HPDE6-E6E7 (cell line): ENCODE measurements around the gene TICRR.

ENCODE experiments used
- DNase-seq: peaks from one replicate; pipeline ENCODE4 v3.0.0; 2011; ENCODE audit warnings: missing footprints; ENCODE audit errors: extremely low spot score

Gene TICRR

DNA sequence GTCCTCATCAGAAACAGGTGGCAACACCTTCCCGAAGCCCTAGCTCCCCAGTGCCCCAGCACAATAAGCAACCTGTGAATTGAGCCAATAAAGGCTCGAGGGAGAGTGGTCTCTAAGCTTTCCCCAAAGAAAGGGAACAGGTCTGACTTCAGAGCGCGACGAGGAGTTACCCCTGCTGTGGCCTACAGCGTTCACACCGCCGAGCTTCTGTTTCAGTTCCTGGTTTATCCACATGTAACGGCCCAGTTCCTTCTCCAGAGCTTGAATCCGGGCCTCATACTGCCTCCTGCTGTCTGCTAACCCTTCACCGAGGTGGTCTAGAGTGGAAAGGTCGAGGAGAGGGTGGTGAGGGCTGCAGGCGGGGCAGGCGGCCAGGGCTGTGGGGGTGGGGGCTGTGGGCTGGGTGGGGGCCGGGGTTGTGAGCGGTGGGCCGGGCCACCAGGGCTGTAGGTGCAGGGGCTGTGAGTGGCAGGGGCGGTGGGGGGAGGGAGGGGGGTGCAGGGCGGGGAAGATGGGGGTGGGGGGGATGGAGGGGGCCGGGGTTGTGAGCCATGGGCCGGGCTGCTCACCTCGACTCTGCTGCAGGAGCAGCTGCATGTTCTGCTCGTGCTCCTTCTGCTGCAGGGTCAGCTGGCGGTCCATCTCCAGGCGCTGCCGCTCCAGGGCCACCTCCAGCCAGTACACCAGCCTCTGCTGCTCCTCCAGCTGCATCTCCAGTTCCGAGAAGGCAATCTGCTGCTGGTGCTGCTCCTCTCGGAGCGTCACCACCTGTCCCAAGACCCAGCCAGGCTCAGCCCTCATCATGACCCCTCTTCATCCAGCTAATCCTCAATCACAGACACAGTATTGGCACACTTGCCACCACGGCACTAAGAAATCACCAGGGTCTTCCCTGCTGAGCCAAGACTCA is 53.8 kb downstream of the TICRR start:
- no peak for DNase-seq

- DNase-seq = no peak
Measured at GRCh38 chr15:89629829-89630228, 54.6 kb downstream of the TICRR start.

GRCh38 chr15:89630260-89630659 is 55.0 kb downstream of the TICRR start:
- no peak for DNase-seq

- no peak for DNase-seq
Measured at GRCh38 chr15:89630974-89631901, 56.0 kb downstream of the TICRR start.

GRCh38 chr15:89631902-89632264 is 56.6 kb downstream of the TICRR start:
- no peak for DNase-seq

GRCh38 chr15:89632563-89633430 is 57.5 kb downstream of the TICRR start:
- DNase-seq = no peak

DNA sequence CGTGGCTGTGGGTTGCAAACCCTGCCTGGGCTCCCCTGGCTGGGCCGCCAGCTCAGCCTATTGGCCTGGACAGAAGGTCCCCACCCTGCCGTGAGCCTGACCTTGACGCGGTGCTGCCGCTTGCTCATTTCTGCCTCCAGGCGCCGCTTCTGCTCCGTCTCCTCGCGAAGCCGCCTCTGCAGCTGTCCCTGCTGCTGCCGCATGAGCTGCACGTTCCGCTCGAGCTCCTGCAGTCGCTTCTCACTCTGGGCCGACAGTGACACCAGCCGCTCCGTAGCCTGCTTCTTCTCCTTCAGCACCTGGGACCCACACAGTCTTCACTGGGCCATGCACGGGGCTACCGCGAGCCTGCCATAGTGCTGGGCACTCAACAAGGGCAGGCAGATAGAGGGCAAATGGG is 58.3 kb downstream of the TICRR start:
- no peak for DNase-seq

- DNase-seq = no peak
Measured at GRCh38 chr15:89640245-89640644, 65.0 kb downstream of the TICRR start.

DNA sequence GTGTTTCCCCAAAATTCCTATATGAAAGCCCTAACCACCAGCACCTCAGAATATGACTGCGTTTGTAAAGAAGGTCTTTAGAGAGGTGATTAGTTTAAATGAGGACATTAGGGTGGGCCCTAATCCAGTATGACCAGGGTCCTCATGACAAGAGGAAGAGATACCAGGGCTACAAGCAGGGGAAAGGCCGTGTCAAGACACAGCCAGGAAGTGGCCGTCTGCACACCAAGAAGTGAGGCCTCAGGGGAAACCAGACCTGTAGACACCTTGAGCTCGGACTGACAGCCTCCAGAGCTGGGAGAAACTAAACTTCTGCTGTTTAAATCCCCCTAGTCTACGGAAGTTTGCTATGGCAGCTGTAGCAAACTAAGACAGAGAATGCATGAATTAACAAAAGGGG is 65.8 kb downstream of the TICRR start:
- no peak for DNase-seq

- DNase-seq = no peak
Measured at GRCh38 chr15:89642106-89642505, 66.8 kb downstream of the TICRR start.

DNA sequence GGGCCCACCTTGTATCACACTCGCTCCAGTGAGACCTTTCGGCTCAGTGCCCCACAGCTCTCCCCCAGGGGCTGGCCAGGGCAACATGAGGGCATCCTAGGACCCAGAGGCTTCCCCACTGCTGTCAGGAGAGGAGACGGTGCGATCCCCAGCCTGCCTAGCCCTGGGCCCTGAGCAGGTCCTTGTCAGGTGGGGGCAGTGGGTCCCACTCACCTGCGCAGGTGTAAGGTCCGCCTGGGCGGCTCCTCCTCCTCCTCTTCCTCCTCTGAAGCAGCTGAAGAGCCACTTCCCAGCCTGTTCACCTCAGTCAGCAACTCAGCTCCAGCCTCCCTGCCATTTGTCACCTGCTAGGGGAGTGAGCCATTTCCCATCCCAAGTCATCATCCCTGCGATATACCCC is 70.4 kb downstream of the TICRR start:
- no peak for DNase-seq

DNA sequence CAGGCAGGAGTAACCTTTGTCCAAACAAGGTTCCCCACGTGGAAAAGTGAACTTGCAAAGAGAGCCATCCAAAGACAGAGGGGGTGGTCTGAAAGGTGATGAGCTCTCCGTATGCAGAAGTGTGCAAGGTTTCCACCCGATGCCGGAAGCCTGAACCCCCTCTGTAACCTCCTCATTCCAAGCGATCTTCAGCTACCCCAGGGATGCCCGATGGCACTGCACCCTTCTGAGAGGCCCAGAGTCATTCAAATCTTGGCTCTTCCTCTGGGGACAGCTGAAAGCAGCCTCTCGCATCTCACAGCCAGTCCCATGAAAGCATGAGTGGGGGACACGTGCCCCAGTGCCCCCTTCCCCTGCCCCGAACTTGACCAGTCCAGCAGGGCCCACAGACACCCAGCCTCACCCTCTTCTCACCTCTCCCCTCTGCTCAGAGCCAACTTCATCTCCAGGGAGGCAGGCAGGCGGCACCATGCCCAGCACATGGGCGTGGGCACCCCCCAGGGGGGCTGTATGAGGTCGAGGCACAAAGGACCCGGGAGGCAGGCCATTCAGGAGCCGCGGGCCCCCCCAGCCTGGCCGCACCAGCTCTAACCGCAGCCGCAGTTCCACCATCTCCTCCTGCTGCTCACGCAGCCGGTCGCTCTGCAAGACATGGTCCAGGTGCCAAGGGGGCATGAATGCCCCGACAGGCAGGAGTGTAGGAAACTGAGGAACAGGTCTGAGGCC is 71.3 kb downstream of the TICRR start:
- no peak for DNase-seq

DNA sequence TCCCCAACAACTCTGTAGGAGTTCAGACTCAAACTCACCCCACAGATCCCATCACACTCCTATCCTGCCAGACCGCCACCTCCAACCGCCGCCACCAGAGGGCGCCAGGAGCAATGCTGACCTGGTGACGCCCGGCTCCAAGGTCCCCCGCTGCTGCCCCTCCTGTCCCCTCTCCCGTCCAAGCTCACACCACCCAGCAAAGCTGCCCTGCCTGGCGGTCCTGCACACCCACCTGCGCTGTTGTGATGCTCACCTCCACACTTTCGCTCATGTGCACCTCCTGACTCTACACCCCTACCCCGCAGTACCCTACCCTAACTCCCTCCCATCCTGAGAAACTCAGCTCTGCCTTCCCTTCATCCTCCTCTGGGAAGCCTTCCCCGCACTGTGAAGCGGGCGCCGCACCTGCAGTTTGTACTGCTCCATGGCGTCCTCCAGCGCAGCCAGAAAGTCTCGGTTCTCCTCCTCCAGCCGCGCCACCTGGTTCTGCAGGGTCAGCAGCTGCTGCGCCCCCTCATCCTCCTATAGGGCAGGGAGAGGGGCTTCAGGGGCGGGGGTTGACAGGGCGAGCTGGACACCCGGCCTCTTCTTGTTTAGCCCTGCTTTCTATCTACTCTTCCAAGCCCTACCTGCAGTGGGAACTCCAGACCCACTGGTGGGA is 72.1 kb downstream of the TICRR start:
- peak; percentile 64 for DNase-seq

DNA sequence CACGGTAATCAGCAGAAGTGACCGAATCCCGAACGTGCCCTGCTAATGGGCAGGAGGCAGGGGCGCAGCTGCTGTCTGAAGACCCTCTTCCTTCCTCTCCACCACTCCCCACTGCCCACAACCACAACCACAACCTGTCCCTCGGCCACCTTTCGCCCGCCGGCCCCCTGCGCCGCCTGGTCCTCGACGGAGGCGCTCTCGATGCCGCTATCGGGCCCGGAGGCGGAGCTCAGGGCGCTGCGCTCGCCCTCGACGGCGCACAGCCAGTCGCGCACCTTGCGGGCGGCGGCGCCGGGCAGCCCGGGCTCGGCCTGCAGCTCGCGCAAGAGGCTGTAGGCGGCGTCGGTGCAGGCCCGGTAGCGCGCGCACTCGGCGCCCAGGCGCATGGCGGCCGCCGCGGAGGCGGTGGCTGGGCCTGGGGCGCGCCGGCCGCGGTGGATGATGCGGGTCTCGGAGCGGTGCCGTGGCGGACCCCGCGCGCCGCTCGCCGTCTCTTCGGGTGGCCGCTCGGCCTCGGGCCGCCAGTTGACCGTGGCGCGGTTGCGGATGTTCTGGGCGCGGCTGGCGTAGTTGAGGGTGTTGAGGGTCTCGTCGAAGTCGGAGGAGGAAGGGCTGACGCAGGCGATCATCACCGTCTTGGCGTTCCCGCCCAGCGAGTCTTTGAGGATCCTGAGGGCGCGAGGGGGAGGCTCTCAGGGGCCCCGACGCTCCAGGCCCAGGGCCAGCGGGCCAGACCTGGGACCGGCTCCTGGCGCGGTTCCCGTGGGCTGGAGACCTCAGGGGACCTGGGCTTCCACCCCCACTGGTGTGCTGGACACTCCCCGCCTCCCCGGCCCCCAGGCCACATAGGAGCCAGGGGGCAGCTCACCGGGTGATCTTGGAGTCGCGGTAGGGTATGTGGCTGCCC is 73.1 kb downstream of the TICRR start:
- DNase-seq = no peak

DNA sequence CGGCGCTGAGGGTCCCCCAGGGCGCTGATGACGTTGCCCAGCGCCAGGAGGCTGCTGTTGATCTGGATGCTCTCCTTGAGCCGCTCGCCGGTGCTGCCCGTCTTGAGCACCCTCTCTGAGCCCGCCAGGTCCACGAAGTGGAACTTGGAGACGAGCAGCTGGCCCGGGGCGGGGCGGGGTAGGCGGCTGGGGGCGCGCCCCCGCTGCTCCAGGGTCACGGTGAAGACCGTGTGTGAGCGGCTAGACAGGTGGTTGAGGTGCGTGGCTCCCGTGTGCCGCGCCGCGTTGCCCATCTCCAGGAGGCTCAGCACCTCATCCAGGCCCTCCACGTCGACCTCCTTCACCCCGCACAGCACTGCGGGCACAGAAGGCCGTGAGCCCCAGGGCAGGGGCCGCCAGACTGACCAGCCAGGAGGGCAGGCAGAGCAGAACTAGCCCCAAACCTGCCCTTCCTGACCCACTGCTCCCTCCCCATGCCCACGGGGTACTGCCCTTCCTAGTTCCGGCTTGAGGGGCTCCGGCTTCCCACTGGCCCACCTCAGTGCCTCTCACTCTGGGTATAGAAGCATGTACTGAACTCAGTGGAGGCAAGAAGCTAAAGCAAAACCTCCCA is 73.8 kb downstream of the TICRR start:
- no peak for DNase-seq

DNA sequence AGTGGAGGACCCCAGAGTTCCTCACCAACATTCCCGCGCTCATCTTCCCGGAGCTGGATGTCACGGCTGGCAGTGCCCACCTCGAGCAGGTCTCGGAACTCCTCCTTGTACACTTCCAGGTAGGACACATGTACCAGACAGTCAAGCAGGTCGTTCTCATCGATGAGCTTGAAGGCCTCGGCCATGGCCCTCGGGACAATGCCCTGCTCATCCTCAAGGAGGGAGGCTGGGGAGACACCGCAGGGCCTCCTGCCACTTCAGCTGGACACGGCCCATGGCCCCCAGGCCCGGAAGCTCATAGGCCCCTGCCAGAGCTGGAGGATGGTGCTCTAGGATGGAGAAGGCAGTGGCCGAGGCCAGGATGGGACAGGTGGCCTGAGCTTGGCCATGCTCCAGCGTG is 74.4 kb downstream of the TICRR start:
- DNase-seq = no peak

GRCh38 chr15:89652131-89652530 is 76.9 kb downstream of the TICRR start:
- no peak for DNase-seq

GRCh38 chr15:89652666-89653065 is 77.4 kb downstream of the TICRR start:
- DNase-seq = no peak

DNA sequence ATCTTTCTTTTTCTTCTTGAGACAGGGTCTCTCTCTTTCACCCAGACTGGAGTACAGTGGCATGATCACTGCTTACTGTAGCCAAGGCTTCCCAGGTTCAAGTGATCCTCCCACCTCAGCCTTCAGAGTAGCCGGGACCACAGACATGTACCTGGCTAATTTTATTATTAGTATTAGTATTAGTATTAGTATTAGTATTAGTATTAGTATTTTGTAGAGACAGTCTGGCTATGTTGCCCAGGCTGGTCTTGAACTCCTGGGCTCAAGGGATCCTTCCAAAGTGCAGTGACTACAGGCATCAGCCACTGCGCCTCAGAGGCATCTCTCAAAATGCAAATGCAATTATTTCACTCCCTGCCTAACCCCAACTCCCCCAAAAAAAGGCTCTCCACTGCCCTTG is 78.3 kb downstream of the TICRR start:
- no peak for DNase-seq
